IPS-18a (cell line): ENCODE measurements around the gene TRMT61A.

Experiments
- H3K27ac ChIP-seq: one replicate; pipeline ENCODE4 v1.5.1; 2013; ENCODE audit warnings: low read length
- H3K27me3 ChIP-seq: one replicate; pipeline ENCODE4 v1.6.1; 2013; ENCODE audit warnings: mild to moderate bottlenecking, low read length; ENCODE audit not compliant: control insufficient read depth, insufficient read depth
- H3K36me3 ChIP-seq: one replicate; pipeline ENCODE4 v1.6.1; 2013; ENCODE audit warnings: low read depth, low read length; ENCODE audit not compliant: control insufficient read depth
- H3K4me1 ChIP-seq: one replicate; pipeline ENCODE4 v1.6.1; 2013; ENCODE audit warnings: low read depth, low read length; ENCODE audit not compliant: control insufficient read depth
- H3K4me3 ChIP-seq: one replicate; pipeline ENCODE4 v1.5.1; 2013; ENCODE audit warnings: low read length
- H3K9ac ChIP-seq: one replicate; pipeline ENCODE4 v1.6.1; 2013; ENCODE audit warnings: mild to moderate bottlenecking, low read length, moderate library complexity
- H3K9me3 ChIP-seq: one replicate; pipeline ENCODE4 v1.6.1; 2013; ENCODE audit warnings: low read depth, low read length; ENCODE audit not compliant: control insufficient read depth

Gene TRMT61A

GRCh38 chr14:103526914-103527248 is 2.1 kb upstream of the TRMT61A start:
- Histone ChIP-seq H3K9ac (no peak overlapping the region), H3K4me3 (no peak overlapping the region), H3K36me3 (no peaks in the 10 kb centered on the region), H3K27ac (no peak overlapping the region), H3K4me1 (peaks cover 4% of the 10 kb centered on the region), H3K9me3 (no peaks in the 10 kb centered on the region), H3K27me3 (peaks cover 30% of the 10 kb centered on the region)

- H3K27ac ChIP-seq = no peak overlapping the region
- H3K9ac ChIP-seq = no peak overlapping the region
- no peak overlapping the region for H3K4me3 ChIP-seq
- H3K36me3 ChIP-seq = peaks cover 3% of the 10 kb centered on the region
- H3K9me3 ChIP-seq = no peaks in the 10 kb centered on the region
- H3K4me1 ChIP-seq = peaks cover 4% of the 10 kb centered on the region
- peaks cover 30% of the 10 kb centered on the region for H3K27me3 ChIP-seq
Observed at GRCh38 chr14:103527408-103528145, 1.4 kb upstream of the TRMT61A start.

DNA sequence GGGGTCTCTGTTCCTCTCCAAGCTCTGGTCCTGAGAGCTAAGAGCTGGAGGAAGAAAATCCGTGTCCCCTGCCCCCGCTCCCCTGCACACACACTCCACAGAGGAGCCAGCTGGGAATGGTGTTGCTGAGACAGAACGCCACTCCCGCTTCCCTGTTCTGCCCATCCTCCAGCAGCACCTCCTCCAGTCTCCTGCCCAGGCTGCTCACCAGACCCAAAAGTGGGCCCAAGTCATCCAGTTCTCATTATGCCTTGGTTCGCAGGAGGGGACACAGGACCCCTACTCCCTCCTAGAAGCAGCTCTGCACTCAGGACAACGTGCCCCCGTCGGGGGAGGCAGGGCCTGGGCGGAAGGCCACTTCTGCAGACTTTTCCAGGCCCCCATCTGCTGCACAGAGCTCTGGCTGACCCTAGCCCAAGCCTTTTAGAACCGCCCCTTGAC is 830 bp upstream of the TRMT61A start:
- peak overlapping the region; percentile 68 for H3K9ac ChIP-seq
- H3K36me3 ChIP-seq = peaks cover 3% of the 10 kb centered on the region
- H3K4me3 ChIP-seq = peak overlapping the region; percentile 71
- peaks cover 4% of the 10 kb centered on the region for H3K4me1 ChIP-seq
- H3K9me3 ChIP-seq = no peaks in the 10 kb centered on the region
- H3K27me3 ChIP-seq = peaks cover 26% of the 10 kb centered on the region
- H3K27ac ChIP-seq = no peak overlapping the region

DNA sequence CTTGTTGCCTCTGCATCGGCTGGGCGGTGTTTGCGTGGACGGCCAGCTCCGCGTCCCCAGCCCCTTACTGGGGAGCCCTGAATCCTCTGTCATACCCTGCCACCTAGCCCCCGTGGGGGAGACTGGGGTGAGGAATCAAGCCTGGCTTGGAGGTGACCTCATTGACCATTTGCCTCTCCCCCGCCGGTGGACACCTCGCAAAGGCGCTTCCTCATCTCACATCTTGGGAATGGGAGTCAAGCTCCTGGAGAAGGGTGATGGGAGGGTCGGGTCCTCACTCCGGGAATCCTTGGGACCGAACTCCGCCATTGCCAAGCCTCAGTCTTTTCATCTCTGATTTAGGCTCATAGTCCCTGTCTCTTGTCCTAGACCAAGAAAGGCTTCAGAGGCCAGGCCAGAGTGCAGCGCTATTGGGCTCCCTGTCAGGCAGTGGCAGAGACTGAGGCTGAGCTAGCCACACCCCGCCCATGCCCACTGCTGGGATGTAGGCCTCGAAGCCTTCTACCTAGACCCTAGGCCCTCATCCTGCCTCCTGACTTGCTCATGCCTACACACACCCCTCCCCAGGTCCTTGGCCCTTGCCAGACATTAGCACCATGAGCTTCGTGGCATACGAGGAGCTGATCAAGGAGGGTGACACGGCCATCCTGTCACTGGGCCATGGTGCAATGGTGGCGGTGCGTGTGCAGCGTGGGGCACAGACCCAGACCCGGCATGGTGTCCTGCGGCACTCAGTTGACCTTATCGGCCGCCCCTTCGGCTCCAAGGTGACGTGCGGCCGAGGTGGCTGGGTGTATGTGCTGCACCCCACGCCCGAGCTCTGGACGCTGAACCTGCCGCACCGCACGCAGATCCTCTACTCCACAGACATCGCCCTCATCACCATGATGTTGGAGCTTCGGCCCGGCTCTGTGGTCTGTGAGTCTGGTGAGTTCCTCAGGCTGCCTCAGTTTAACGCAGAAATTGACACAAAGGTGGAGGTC is 678 bp downstream of the TRMT61A start:
- H3K27ac ChIP-seq = no peak overlapping the region
- peaks cover 11% of the 10 kb centered on the region for H3K27me3 ChIP-seq
- H3K36me3 ChIP-seq = peaks cover 3% of the 10 kb centered on the region
- peak overlapping the region; percentile 70 for H3K9ac ChIP-seq
- peaks cover 4% of the 10 kb centered on the region for H3K4me1 ChIP-seq
- no peaks in the 10 kb centered on the region for H3K9me3 ChIP-seq
- peak overlapping the region; percentile 93 for H3K4me3 ChIP-seq

DNA sequence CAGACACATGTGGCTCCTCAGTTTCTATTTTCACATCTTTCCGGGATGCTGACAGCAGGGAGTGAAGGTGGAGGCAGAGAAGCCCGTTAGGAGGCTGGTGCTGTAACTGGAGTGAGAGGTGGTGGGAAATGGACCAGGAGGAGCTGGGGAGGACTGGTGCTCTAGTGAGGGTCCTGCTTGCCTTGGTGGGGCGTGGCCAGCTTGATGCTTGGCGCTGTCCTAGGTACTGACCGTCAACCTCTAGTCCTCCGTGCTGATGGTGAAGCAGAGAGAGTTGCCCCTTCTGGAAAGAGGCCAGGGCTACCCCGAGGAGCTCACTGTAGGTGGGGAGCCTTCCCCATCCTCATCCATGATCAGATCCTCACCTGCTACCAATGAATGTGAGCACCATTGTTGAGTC is 1.4 kb downstream of the TRMT61A start:
- H3K9me3 ChIP-seq = no peaks in the 10 kb centered on the region
- peaks cover 5% of the 10 kb centered on the region for H3K27me3 ChIP-seq
- H3K4me3 ChIP-seq = no peak overlapping the region
- H3K9ac ChIP-seq = no peak overlapping the region
- no peak overlapping the region for H3K27ac ChIP-seq
- H3K36me3 ChIP-seq = peaks cover 6% of the 10 kb centered on the region
- peaks cover 4% of the 10 kb centered on the region for H3K4me1 ChIP-seq

GRCh38 chr14:103530831-103531230 is 1.8 kb downstream of the TRMT61A start:
- no peak overlapping the region for H3K4me3 ChIP-seq
- H3K9me3 ChIP-seq = no peaks in the 10 kb centered on the region
- H3K4me1 ChIP-seq = peaks cover 4% of the 10 kb centered on the region
- peaks cover 6% of the 10 kb centered on the region for H3K36me3 ChIP-seq
- H3K9ac ChIP-seq = no peak overlapping the region
- no peak overlapping the region for H3K27ac ChIP-seq
- peaks cover 3% of the 10 kb centered on the region for H3K27me3 ChIP-seq

GRCh38 chr14:103531421-103532215 is 2.6 kb downstream of the TRMT61A start:
- peaks cover 6% of the 10 kb centered on the region for H3K36me3 ChIP-seq
- H3K9me3 ChIP-seq = no peaks in the 10 kb centered on the region
- peaks cover 4% of the 10 kb centered on the region for H3K4me1 ChIP-seq
- H3K27me3 ChIP-seq = no peaks in the 10 kb centered on the region
- no peak overlapping the region for H3K4me3 ChIP-seq
- no peak overlapping the region for H3K9ac ChIP-seq
- no peak overlapping the region for H3K27ac ChIP-seq

DNA sequence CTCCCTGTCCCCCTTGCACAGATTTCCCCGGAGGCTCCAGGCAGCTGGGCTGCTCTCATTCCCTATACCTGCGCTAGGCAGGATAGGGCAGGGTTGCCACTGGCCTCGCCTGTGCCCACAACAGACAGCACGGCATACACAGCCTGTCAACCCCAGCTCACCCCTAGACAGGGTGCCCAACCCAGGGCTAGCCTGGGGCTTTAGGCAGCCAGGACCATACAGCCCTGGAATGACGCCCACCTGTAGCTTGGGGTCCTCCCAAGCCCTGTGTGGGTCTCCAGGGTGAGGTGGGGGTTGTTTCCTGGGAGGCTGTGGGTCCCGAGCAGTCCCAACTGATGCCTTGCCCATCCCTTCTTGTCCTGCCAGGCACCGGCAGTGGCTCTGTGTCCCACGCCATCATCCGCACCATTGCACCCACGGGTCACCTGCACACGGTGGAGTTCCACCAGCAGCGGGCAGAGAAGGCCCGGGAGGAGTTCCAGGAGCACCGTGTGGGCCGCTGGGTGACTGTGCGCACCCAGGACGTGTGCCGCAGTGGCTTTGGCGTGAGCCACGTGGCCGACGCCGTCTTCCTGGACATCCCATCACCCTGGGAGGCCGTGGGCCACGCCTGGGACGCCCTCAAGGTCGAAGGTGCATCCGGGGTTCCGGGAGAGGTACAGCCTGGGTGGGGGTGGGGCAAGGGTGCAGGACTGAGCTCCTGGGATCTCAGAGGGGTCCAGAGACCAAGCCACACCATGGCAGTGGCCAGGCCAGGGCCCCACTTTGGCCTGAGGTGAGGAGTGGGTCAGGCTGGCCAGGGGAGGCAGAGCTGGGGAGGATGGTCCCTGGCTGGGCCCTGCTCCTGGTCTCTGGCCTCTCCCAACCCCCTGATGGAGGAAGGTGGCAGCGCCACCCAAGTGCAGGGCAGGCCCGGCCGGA is 3.5 kb downstream of the TRMT61A start:
- Histone ChIP-seq H3K27me3 (no peaks in the 10 kb centered on the region), H3K27ac (no peak overlapping the region), H3K9ac (no peak overlapping the region), H3K9me3 (no peaks in the 10 kb centered on the region), H3K4me1 (peaks cover 4% of the 10 kb centered on the region), H3K36me3 (peaks cover 6% of the 10 kb centered on the region), H3K4me3 (no peak overlapping the region)

GRCh38 chr14:103533137-103533998 is 4.4 kb downstream of the TRMT61A start:
- no peak overlapping the region for H3K9ac ChIP-seq
- no peaks in the 10 kb centered on the region for H3K27me3 ChIP-seq
- peaks cover 6% of the 10 kb centered on the region for H3K36me3 ChIP-seq
- no peaks in the 10 kb centered on the region for H3K9me3 ChIP-seq
- H3K4me3 ChIP-seq = no peak overlapping the region
- no peak overlapping the region for H3K27ac ChIP-seq
- peaks cover 2% of the 10 kb centered on the region for H3K4me1 ChIP-seq

- Histone ChIP-seq H3K36me3 (peaks cover 6% of the 10 kb centered on the region), H3K27ac (no peak overlapping the region), H3K4me1 (no peaks in the 10 kb centered on the region), H3K27me3 (no peaks in the 10 kb centered on the region), H3K4me3 (no peak overlapping the region), H3K9me3 (no peaks in the 10 kb centered on the region), H3K9ac (no peak overlapping the region)
Observed at GRCh38 chr14:103533999-103534575, 5.1 kb downstream of the TRMT61A start.
